Measurements from ENCODE around the gene COL6A2. TPM values are rescaled to one million over a fixed set of nuclear protein-coding genes. Genes with fewer than 3 reads are reported as not detected.
A peak's percentile ranks its signal among the peaks of the same experiment; 100 is the strongest.

The COL6A2 gene
- polyA plus RNA-seq, 2 donors: 120 to 161 TPM

DNA sequence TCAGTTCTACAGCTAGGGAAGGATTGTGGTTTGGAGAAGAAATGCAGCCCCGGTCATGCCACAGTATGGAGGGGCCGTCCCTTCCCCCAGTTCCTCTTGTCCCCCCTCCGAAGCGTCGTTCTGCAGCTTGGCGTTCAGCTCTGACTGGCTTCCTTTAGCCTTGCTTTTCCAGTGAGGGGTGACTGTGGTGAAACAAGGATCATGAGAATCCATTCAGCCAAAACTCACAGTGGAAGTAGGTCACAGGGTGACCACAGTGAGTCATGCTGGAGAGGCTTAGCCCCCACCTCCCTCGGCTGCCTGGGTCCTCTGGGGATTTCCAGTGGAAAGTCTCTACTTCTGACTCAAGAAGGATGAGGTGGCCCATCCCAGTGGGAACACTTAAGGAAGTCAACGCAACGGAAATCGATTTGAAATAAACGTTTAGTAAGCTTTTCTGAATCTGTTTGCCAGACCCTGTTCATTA lies 37.3 kb upstream of the COL6A2 start:
- peak overlapping the region; percentile 36 to 72 for H3K27ac ChIP-seq (ENCODE audit: low read depth in 2 of 2, low read length in 1 of 2)
- H3K27me3 ChIP-seq (ENCODE audit: control insufficient read depth in 1 of 2, insufficient read depth in 2 of 2, low read length in 2 of 2): peaks cover 0 to 2% of the 10 kb centered on the region in 2 donors
- no peak overlapping the region for H3K4me3 ChIP-seq (ENCODE audit: low read depth in 1 of 2, low read length in 2 of 2)
- H3K36me3 ChIP-seq (ENCODE audit: control insufficient read depth in 2 of 2, insufficient read depth in 2 of 2, low read length in 1 of 2): no peaks in the 10 kb centered on the region
- peaks cover 2 to 16% of the 10 kb centered on the region in 2 donors for H3K4me1 ChIP-seq (ENCODE audit: control insufficient read depth in 2 of 2, insufficient read depth in 2 of 2, low read length in 1 of 2)
- peaks cover 0 to 23% of the 10 kb centered on the region in 2 donors for H3K9me3 ChIP-seq (ENCODE audit: control insufficient read depth in 2 of 2, insufficient read depth in 1 of 2, low read depth in 1 of 2, low read length in 1 of 2)
- WGBS, 2 donors: 35 to 44% methylated on average over 11 of the region's 11 CpGs

DNA sequence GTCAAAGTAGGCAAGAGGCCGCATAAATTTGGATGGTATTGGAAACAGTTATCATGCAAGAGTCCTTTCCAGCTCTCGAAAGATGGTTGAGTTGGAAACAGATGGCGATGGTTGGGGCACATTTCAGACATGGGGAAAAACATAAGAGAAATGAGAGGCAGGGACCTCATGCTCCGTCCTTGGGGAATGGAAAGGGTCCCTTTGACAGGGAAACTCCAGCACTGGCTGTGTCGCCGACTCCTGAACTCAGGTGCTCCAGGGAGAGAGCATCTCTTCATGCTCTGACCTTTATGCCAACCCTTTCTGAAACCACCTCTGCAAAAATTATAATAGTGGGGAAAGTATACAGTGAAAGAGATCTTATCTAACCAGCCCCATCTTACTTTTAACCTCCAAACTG lies 36.8 kb upstream of the COL6A2 start:
- peaks cover 0 to 11% of the 10 kb centered on the region in 2 donors for H3K4me1 ChIP-seq (ENCODE audit: control insufficient read depth in 2 of 2, insufficient read depth in 2 of 2, low read length in 1 of 2)
- peak overlapping the region; percentile 36 to 50 for H3K27ac ChIP-seq (ENCODE audit: low read depth in 2 of 2, low read length in 1 of 2)
- peaks cover 0 to 23% of the 10 kb centered on the region in 2 donors for H3K9me3 ChIP-seq (ENCODE audit: control insufficient read depth in 2 of 2, insufficient read depth in 1 of 2, low read depth in 1 of 2, low read length in 1 of 2)
- H3K36me3 ChIP-seq (ENCODE audit: control insufficient read depth in 2 of 2, insufficient read depth in 2 of 2, low read length in 1 of 2): no peaks in the 10 kb centered on the region
- H3K4me3 ChIP-seq (ENCODE audit: low read depth in 1 of 2, low read length in 2 of 2): no peak overlapping the region
- peaks cover 0 to 2% of the 10 kb centered on the region in 2 donors for H3K27me3 ChIP-seq (ENCODE audit: control insufficient read depth in 1 of 2, insufficient read depth in 2 of 2, low read length in 2 of 2)
- 75 to 77% methylated on average over 6 of the region's 6 CpGs for WGBS, 2 donors

DNA sequence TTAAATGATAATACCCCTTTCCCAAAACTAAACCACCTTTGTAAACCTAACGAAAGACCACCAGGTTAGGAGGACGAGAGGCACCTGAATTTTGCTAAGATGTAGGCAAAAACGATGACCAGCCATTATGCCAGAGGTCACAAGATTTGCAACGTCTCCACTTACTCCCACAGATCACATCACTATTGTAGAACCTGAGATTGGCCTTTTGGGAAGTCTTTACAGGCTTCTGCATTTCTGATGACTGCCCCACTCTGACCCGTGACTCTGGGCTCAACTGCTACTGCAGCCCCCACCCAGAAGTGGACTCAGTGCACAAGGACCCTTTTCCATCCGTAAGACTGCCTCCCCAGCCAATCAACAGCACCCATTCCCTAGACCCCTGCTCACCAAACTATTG lies 36.4 kb upstream of the COL6A2 start:
- Histone ChIP-seq H3K36me3 (ENCODE audit: control insufficient read depth in 2 of 2, insufficient read depth in 2 of 2, low read length in 1 of 2) (no peaks in the 10 kb centered on the region), H3K27ac (ENCODE audit: low read depth in 2 of 2, low read length in 1 of 2) (no peak overlapping the region), H3K9me3 (ENCODE audit: control insufficient read depth in 2 of 2, insufficient read depth in 1 of 2, low read depth in 1 of 2, low read length in 1 of 2) (peaks cover 0 to 23% of the 10 kb centered on the region in 2 donors), H3K27me3 (ENCODE audit: control insufficient read depth in 1 of 2, insufficient read depth in 2 of 2, low read length in 2 of 2) (peaks cover 0 to 2% of the 10 kb centered on the region in 2 donors), H3K4me3 (ENCODE audit: low read depth in 1 of 2, low read length in 2 of 2) (no peak overlapping the region), H3K4me1 (ENCODE audit: control insufficient read depth in 2 of 2, insufficient read depth in 2 of 2, low read length in 1 of 2) (peaks cover 0 to 12% of the 10 kb centered on the region in 2 donors)
- 70 to 84% methylated on average over 6 of the region's 6 CpGs for WGBS, 2 donors

DNA sequence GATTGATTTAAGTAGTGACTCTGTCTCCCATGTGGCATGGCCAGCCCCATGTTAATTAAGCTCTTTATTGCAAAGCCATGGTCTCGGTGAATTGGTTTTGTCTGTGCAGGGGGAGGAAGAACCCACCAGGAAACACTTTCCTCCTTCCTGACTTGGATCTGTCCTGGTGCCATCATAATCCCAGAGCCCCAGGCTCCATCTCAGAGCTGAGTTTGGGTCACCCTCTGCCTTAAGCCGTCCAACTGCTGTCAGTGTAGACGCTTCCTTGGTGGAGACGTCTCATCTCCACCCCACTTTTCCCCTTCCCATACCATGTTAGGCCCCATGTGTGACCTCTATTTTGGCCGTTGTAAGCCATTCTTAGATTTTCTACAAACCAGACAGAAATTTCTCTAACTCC lies 36.0 kb upstream of the COL6A2 start:
- H3K27ac ChIP-seq (ENCODE audit: low read depth in 2 of 2, low read length in 1 of 2): no peak overlapping the region
- H3K27me3 ChIP-seq (ENCODE audit: control insufficient read depth in 1 of 2, insufficient read depth in 2 of 2, low read length in 2 of 2): peaks cover 0 to 2% of the 10 kb centered on the region in 2 donors
- 90 to 92% methylated on average over 5 of the region's 5 CpGs for WGBS, 2 donors

DNA sequence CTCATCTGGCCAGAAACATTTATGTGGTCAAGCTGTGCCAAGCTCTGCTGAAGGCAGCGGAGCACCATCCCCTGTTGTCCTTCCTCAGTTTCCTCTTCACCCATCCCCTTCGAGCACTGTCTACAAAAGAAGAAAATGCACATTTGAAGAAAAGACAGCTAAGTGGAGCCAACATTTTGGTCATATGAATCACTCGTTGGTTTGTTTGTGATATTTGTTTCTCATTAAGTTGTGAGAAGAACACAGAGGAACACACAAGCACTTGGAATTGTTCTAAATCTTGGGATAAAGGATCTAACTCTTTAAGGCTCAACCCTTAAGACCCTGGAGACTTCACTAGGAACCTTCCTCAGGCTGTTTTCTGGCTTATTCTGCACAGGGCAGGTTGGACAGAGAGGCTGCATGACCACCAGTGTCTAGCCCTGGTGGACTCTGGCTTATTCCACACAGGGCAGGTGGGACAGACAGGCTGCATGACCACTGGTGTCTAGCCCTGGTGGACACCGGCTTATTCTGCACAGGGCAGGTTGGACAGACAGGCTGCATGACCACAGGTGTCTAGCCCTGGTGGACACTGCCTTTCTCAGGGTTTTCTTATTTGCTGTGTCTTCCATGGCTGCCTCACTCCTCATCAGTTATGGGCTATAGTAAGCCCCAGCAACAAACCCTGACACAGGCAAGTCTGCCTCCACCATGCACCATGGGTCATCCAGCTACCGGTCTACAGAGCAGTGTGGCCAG lies 35.3 kb upstream of the COL6A2 start:
- 86 to 87% methylated on average over 5 of the region's 5 CpGs for WGBS, 2 donors
- H3K4me3 ChIP-seq (ENCODE audit: low read depth in 1 of 2, low read length in 2 of 2): no peak overlapping the region
- no peaks in the 10 kb centered on the region for H3K36me3 ChIP-seq (ENCODE audit: control insufficient read depth in 2 of 2, insufficient read depth in 2 of 2, low read length in 1 of 2)
- H3K4me1 ChIP-seq (ENCODE audit: control insufficient read depth in 2 of 2, insufficient read depth in 2 of 2, low read length in 1 of 2): peaks cover 0 to 13% of the 10 kb centered on the region in 2 donors
- no peak overlapping the region for H3K27ac ChIP-seq (ENCODE audit: low read depth in 2 of 2, low read length in 1 of 2)
- peaks cover 0 to 23% of the 10 kb centered on the region in 2 donors for H3K9me3 ChIP-seq (ENCODE audit: control insufficient read depth in 2 of 2, insufficient read depth in 1 of 2, low read depth in 1 of 2, low read length in 1 of 2)
- peaks cover 0 to 2% of the 10 kb centered on the region in 2 donors for H3K27me3 ChIP-seq (ENCODE audit: control insufficient read depth in 1 of 2, insufficient read depth in 2 of 2, low read length in 2 of 2)

More for the DNA sequence above, 36.0 kb upstream of the COL6A2 start:
- Histone ChIP-seq H3K9me3 (ENCODE audit: control insufficient read depth in 2 of 2, insufficient read depth in 1 of 2, low read depth in 1 of 2, low read length in 1 of 2) (peaks cover 0 to 23% of the 10 kb centered on the region in 2 donors), H3K36me3 (ENCODE audit: control insufficient read depth in 2 of 2, insufficient read depth in 2 of 2, low read length in 1 of 2) (no peaks in the 10 kb centered on the region), H3K4me3 (ENCODE audit: low read depth in 1 of 2, low read length in 2 of 2) (no peak overlapping the region), H3K4me1 (ENCODE audit: control insufficient read depth in 2 of 2, insufficient read depth in 2 of 2, low read length in 1 of 2) (peaks cover 0 to 14% of the 10 kb centered on the region in 2 donors)

DNA sequence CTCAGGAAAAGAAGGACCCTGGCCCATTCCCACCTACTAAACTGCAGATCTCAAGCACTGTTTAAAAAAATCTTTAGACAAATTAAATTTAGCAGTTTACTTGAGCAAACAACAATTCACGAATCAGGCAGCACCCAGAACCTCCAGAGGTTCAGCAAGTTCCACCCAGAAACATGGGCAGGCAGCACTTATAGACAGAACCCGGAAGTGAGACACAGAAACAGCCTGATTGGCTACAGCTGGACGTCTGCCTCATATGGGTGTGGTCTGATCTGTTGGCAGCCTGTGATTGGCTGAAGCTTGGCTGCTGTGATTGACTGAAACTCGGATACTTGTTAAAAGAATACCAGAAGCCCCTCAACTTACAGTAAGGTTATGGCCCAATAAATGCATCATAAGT lies 34.7 kb upstream of the COL6A2 start:
- H3K27ac ChIP-seq (ENCODE audit: low read depth in 2 of 2, low read length in 1 of 2): no peak overlapping the region
- H3K27me3 ChIP-seq (ENCODE audit: control insufficient read depth in 1 of 2, insufficient read depth in 2 of 2, low read length in 2 of 2): peaks cover 0 to 2% of the 10 kb centered on the region in 2 donors
- H3K4me3 ChIP-seq (ENCODE audit: low read depth in 1 of 2, low read length in 2 of 2): no peak overlapping the region
- H3K36me3 ChIP-seq (ENCODE audit: control insufficient read depth in 2 of 2, insufficient read depth in 2 of 2, low read length in 1 of 2): no peaks in the 10 kb centered on the region
- H3K4me1 ChIP-seq (ENCODE audit: control insufficient read depth in 2 of 2, insufficient read depth in 2 of 2, low read length in 1 of 2): peaks cover 0 to 15% of the 10 kb centered on the region in 2 donors
- H3K9me3 ChIP-seq (ENCODE audit: control insufficient read depth in 2 of 2, insufficient read depth in 1 of 2, low read depth in 1 of 2, low read length in 1 of 2): peaks cover 0 to 23% of the 10 kb centered on the region in 2 donors
- 78 to 81% methylated on average over 4 of the region's 4 CpGs for WGBS, 2 donors

DNA sequence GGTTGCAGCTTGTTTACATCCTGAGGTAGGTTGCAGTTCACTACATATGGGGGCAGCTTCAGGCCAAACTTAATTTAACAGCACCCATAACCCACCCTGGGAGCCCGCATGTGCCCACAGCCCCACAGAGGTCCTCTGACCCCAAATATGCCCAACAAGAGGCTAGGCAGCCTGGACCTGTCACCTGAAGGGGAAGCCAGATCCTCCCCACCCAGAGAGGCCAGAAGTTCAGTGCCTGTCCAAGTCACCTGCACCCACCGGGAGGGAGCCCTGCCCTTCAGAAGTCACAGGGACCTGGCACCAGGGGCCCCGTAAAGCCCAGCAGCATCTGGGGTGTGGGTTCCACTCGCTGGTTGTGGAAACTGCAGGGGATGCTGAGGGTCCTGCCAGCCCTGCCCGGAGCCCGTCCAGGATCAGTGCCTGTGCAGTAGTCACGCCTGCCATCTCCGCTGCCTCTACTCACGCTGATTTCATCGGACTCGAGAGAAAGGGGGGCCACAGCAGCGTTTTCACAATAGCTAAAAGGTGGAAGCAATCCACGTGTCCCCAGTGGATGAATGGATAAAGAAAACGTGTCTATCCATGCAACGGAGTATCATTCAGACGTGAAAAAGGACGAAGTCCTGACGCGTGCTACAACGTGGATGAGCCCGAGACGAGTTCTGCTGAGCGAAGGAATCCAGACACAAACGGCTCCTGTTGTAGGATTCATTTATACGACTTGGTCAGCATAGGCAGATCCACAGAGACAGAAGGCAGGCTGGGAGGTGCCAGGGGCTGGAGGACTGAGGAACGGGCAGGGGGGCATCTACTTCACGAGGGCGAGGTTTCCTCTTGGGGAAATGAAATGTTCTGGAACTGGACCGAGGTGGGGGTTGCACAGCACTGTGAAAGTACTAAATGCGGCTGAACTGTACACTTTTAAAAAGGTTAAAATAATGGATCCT lies 33.9 kb upstream of the COL6A2 start:
- Histone ChIP-seq H3K9me3 (ENCODE audit: control insufficient read depth in 2 of 2, insufficient read depth in 1 of 2, low read depth in 1 of 2, low read length in 1 of 2) (peaks cover 0 to 18% of the 10 kb centered on the region in 2 donors), H3K27ac (ENCODE audit: low read depth in 2 of 2, low read length in 1 of 2) (no peak overlapping the region), H3K4me3 (ENCODE audit: low read depth in 1 of 2, low read length in 2 of 2) (no peak overlapping the region), H3K36me3 (ENCODE audit: control insufficient read depth in 2 of 2, insufficient read depth in 2 of 2, low read length in 1 of 2) (no peaks in the 10 kb centered on the region), H3K27me3 (ENCODE audit: control insufficient read depth in 1 of 2, insufficient read depth in 2 of 2, low read length in 2 of 2) (peaks cover 0 to 2% of the 10 kb centered on the region in 2 donors), H3K4me1 (ENCODE audit: control insufficient read depth in 2 of 2, insufficient read depth in 2 of 2, low read length in 1 of 2) (peaks cover 0 to 15% of the 10 kb centered on the region in 2 donors)
- 86 to 88% methylated on average over 30 of the region's 30 CpGs for WGBS, 2 donors

DNA sequence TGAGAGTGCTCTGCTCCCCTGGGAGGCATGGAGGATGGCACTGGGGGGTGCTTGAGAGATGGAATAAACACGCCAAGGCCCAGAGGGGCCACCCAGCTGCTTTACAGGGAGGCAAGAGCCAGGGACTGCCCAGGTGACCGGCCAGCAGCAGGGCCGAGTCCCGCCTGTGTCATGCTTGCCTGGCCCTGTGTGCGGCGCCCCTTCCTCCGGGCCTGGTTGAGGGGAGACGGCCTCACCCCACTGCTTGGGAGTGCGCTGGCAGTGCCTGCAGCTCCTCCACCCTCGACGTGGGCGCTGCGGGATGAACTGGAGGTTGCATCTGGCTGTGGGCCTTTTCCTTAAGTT lies 33.1 kb upstream of the COL6A2 start:
- peaks cover 0 to 15% of the 10 kb centered on the region in 2 donors for H3K4me1 ChIP-seq (ENCODE audit: control insufficient read depth in 2 of 2, insufficient read depth in 2 of 2, low read length in 1 of 2)
- peaks cover 0 to 2% of the 10 kb centered on the region in 2 donors for H3K27me3 ChIP-seq (ENCODE audit: control insufficient read depth in 1 of 2, insufficient read depth in 2 of 2, low read length in 2 of 2)
- WGBS, 2 donors: 43 to 50% methylated on average over 13 of the region's 13 CpGs
- H3K4me3 ChIP-seq (ENCODE audit: low read depth in 1 of 2, low read length in 2 of 2): no peak overlapping the region
- H3K9me3 ChIP-seq (ENCODE audit: control insufficient read depth in 2 of 2, insufficient read depth in 1 of 2, low read depth in 1 of 2, low read length in 1 of 2): peaks cover 0 to 16% of the 10 kb centered on the region in 2 donors
- H3K36me3 ChIP-seq (ENCODE audit: control insufficient read depth in 2 of 2, insufficient read depth in 2 of 2, low read length in 1 of 2): no peaks in the 10 kb centered on the region
- peak overlapping the region; percentile 61 to 74 for H3K27ac ChIP-seq (ENCODE audit: low read depth in 2 of 2, low read length in 1 of 2)

DNA sequence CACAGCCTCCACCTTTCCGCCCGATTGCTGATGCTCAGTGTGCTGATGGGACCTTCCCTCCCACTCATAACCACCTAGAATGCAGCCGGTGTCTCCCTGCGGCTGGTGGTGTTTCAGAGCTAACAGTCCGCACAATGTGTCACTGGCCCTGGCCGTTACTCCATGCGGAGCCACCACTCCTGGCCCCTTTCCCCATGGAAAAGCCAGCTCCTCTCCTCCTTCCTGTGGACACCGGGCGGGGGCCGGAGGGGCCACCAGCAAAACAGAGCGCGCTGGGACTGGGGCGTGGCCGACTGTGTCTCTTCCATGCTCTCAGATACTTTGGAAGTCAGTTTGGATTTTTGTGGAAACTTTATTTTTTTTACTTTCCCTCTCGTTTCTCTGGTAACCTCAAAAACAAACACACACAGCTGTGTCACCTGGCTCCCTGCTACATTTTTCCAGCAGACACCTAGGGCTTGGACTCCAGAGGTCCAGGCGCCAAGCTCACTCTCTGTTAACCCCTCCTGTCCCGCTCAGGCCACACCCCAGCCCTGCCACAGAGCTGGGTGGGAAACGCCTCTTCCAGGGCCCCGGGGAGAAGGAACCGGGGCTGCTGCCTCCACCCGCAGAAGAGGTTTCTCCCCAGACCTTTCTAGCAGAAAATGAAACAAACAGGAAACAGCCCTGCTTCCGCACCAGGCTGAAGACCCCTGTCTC lies 32.5 kb upstream of the COL6A2 start:
- Histone ChIP-seq H3K27me3 (ENCODE audit: control insufficient read depth in 1 of 2, insufficient read depth in 2 of 2, low read length in 2 of 2) (peaks cover 0 to 2% of the 10 kb centered on the region in 2 donors), H3K4me3 (ENCODE audit: low read depth in 1 of 2, low read length in 2 of 2) (no peak overlapping the region), H3K36me3 (ENCODE audit: control insufficient read depth in 2 of 2, insufficient read depth in 2 of 2, low read length in 1 of 2) (no peaks in the 10 kb centered on the region), H3K27ac (ENCODE audit: low read depth in 2 of 2, low read length in 1 of 2) (peak overlapping the region; percentile 74), H3K4me1 (ENCODE audit: control insufficient read depth in 2 of 2, insufficient read depth in 2 of 2, low read length in 1 of 2) (peaks cover 0 to 15% of the 10 kb centered on the region in 2 donors), H3K9me3 (ENCODE audit: control insufficient read depth in 2 of 2, insufficient read depth in 1 of 2, low read depth in 1 of 2, low read length in 1 of 2) (peaks cover 0 to 13% of the 10 kb centered on the region in 2 donors)
- WGBS, 2 donors: 14 to 19% methylated on average over 22 of the region's 22 CpGs
